PC-3 (cell line): ENCODE data around the gene PFKL.

Experiments used
- EZH2 ChIP-seq: fragments of 300-600 bp; sonication (generic); IDR thresholded peaks from one replicate; pipeline ENCODE4 v1.6.1; 2017; ENCODE audit warnings: antibody characterized with exemption, mild to moderate bottlenecking, low read length; ENCODE audit not compliant: unreplicated experiment
- EZH2phosphoT487 ChIP-seq: fragments of 300-600 bp; sonication (generic); IDR thresholded peaks from 2 replicates; pipeline ENCODE4 v1.6.1; 2018; ENCODE audit warnings: mild to moderate bottlenecking, antibody characterized with exemption, low read length, borderline replicate concordance
- TF ChIP-seq, protein P1 (sequence below): fragments of 300-600 bp; sonication (generic); conservative IDR thresholded peaks from 2 replicates; pipeline ENCODE4 v1.5.1; 2017; ENCODE audit warnings: antibody characterized with exemption, low read depth, mild to moderate bottlenecking, low read length

DNA sequence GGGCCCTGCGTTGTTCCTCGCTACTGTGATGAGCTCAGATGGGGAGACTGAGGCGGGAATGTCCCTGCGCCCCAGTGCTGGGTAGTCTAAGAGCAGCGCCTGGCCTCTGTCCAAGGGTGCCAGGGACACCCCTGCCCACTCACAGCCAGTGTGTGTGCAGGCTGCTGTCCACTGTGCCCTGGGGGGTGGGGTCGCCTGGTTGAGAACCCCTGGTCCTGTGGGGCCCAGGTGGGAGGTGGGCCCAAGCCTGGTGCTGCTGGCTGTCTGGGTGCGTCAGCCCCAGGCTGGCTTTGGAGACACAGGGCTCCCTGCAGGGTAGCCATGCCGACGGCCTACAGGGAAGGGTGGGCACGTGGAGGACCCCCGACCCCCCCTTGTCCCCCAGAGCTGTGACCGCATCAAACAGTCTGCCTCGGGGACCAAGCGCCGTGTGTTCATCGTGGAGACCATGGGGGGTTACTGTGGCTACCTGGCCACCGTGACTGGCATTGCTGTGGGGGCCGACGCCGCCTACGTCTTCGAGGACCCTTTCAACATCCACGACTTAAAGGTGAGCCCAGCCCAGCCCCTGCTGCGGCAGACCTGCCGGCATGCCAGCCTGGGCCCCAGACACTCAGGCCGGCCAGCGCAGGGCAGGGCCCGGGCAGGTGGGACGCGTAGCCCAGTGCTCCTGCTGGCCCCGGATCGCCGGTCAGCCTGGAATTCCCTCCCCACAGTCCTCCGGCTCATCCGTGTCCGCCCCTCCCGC lies 24.4 kb downstream of the PFKL start:
- TF ChIP-seq, protein P1, sequence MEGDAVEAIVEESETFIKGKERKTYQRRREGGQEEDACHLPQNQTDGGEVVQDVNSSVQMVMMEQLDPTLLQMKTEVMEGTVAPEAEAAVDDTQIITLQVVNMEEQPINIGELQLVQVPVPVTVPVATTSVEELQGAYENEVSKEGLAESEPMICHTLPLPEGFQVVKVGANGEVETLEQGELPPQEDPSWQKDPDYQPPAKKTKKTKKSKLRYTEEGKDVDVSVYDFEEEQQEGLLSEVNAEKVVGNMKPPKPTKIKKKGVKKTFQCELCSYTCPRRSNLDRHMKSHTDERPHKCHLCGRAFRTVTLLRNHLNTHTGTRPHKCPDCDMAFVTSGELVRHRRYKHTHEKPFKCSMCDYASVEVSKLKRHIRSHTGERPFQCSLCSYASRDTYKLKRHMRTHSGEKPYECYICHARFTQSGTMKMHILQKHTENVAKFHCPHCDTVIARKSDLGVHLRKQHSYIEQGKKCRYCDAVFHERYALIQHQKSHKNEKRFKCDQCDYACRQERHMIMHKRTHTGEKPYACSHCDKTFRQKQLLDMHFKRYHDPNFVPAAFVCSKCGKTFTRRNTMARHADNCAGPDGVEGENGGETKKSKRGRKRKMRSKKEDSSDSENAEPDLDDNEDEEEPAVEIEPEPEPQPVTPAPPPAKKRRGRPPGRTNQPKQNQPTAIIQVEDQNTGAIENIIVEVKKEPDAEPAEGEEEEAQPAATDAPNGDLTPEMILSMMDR = no peak
- TF ChIP-seq EZH2phosphoT487 (no peak), EZH2 (no peak)
